HG03439 (cell line): Measurements from ENCODE around the gene PNN.
"Not testable (repeated sequence)": the region's sequence is repeated elsewhere in the genome, so short reads cannot be mapped to it uniquely, and the experiment has no call there.

Experiments
- ATAC-seq: cut with Tn5 transposase; IDR thresholded peaks from one replicate; pipeline ENCODE4 v1.9.1; 2021; ENCODE audit warnings: mild to moderate bottlenecking, moderate library complexity; ENCODE audit not compliant: unreplicated experiment

PNN gene

GRCh38 chr14:39174560-39175444 lies at the start of gene PNN:
Gene PNN (plus strand): TSS chr14:39175254. CDS start chr14:39175280, 26 bp downstream.
- ATAC-seq: peak; percentile 93

GRCh38 chr14:39137835-39138234 lies 37.2 kb upstream of the PNN start:
- not testable (repeated sequence) for ATAC-seq

GRCh38 chr14:39138440-39138839 lies 36.6 kb upstream of the PNN start:
- ATAC-seq: no peak

GRCh38 chr14:39140170-39140569 lies 34.9 kb upstream of the PNN start:
- no peak for ATAC-seq

- not testable (repeated sequence) for ATAC-seq
Observed at GRCh38 chr14:39141623-39142022, 33.4 kb upstream of the PNN start.

GRCh38 chr14:39143226-39143625 lies 31.8 kb upstream of the PNN start:
- ATAC-seq: not testable (repeated sequence)

GRCh38 chr14:39145266-39145966 lies 29.6 kb upstream of the PNN start:
- no peak for ATAC-seq

GRCh38 chr14:39154594-39155189 lies 20.4 kb upstream of the PNN start:
- ATAC-seq: no peak

GRCh38 chr14:39157491-39157890 lies 17.6 kb upstream of the PNN start:
- ATAC-seq: no peak

- ATAC-seq: no peak
Observed at GRCh38 chr14:39158222-39158858, 16.7 kb upstream of the PNN start.

GRCh38 chr14:39160494-39160893 lies 14.6 kb upstream of the PNN start:
- ATAC-seq: no peak

GRCh38 chr14:39167797-39168320 lies 7.2 kb upstream of the PNN start:
- not testable (repeated sequence) for ATAC-seq

- ATAC-seq: no peak
Observed at GRCh38 chr14:39168591-39168990, 6.5 kb upstream of the PNN start.

- ATAC-seq: no peak
Observed at GRCh38 chr14:39169541-39169900, 5.5 kb upstream of the PNN start.

- no peak for ATAC-seq
Observed at GRCh38 chr14:39173198-39173597, 1.9 kb upstream of the PNN start.

- ATAC-seq: peak; percentile 6
Observed at GRCh38 chr14:39175445-39176262, 600 bp downstream of the PNN start.

GRCh38 chr14:39176263-39177167 lies 1.5 kb downstream of the PNN start:
- ATAC-seq: no peak

- no peak for ATAC-seq
Observed at GRCh38 chr14:39177168-39177545, 2.1 kb downstream of the PNN start.

- ATAC-seq: no peak
Observed at GRCh38 chr14:39179042-39179441, 4.0 kb downstream of the PNN start.
